HG02981 (cell line): ENCODE measurements around the gene CEP85.

Experiments
- ATAC-seq: cut with Tn5 transposase; IDR thresholded peaks from one replicate; pipeline ENCODE4 v1.9.1; 2021; ENCODE audit warnings: mild to moderate bottlenecking, moderate library complexity; ENCODE audit not compliant: unreplicated experiment

Gene CEP85

DNA sequence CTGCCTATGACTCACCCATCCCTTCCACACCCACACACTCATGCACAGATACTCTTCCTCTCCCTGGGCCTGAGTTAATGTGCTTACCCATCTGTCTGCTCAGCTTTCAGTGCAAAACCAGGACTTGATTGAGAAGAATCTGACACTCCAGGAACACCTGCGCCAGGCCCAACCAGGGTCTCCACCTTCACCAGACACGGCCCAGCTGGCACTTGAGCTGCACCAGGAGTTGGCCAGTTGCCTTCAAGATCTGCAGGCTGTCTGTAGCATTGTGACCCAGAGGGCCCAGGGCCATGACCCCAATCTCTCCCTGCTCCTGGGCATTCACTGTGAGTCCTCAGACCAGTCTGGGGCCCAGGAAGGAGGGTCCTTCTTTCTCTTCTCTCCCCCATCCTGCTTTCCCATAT is 42.4 kb downstream of the CEP85 start:
- no peak for ATAC-seq

DNA sequence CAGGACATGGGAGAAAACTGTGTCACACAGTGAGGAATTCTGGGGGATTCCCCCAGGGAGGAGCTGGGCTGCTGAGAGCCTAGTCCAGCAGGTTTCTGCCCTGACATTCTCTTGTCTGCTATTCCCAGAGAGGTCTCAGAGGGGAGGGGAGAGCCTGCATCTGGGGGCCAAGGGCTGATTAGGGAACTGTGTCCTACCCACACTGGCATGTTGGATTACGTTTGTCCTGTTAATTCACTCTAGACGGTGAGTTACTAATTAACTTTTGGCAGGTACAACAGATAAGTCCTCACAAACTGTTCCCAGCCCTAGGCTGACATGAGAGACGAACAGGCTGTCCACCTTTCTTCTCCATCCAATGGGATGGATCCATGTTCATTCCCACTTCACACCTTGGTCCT is 43.3 kb downstream of the CEP85 start:
- ATAC-seq = no peak

DNA sequence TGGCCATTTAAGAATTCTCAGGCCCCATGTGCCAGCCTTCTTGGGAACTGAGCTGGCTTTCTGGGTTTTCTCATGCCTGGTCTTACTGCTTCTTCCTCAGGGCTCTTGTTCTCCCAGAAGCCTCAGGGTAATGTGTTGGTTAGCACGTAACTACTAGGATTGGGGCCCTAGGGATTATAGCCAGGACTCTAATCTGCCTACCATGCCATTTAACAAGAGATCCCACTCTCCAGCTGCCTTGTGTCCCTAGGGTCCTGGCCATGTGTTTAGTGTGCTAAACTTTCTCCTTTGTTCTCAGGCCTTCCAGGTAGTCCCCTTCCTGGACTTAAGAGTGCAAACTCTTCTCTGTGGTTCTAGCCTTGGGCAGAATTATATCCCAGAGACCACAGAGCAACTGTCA is 43.7 kb downstream of the CEP85 start:
- ATAC-seq = no peak

DNA sequence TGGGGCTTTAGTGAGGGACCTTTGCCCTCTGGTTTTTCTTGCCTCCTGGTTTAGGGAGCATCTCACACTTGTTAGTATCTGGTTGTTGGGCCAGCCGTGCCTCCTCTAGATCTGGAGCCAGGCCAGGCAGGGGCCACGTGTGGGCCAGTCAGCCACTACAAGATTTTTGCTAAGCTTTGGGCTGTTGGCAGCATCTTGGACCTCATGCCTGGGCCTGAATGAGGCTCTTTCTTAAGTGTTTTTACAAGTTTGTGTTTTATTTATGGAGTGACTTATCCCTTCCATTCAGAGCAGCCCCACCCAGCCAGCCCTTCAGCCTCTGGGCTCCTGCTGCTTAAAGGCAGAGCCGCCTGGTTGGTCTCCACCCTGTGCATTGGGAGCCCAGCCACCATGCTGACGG is 44.3 kb downstream of the CEP85 start:
- no peak for ATAC-seq

DNA sequence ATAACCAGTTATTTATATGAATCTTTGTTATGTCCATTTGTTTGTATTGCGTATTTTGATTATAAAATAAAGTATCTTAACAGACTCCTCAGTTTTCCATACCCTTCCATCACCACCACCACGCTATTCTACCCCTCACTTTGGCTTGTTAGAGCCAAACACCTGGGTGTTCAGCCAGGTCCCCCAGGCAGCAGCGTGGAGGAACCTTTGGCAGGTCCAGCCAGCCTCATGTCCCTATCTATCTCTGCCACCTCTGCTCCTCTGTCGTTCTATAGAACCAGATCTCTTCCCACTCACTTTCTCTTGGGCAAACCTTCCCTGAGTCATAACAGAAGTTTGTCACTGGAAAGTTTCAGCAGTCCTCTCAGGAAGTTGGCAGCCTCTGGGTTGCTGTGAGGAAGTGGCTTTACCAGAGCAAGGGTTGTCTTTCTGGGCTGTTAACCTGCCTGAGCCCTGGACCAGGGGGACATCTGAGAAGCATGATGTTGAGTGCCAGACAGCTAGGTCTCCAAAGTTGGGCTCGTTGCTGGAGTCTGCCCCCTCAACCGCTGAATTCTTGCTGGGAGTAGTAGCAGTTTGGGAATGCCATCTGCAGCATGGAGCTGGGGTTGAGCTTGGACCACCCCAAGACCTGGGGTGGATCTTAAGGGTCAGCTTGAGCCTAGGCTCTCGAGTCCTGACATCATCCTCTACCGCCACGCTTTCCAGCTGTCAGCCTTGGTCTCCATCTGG is 44.9 kb downstream of the CEP85 start:
- ATAC-seq = no peak

DNA sequence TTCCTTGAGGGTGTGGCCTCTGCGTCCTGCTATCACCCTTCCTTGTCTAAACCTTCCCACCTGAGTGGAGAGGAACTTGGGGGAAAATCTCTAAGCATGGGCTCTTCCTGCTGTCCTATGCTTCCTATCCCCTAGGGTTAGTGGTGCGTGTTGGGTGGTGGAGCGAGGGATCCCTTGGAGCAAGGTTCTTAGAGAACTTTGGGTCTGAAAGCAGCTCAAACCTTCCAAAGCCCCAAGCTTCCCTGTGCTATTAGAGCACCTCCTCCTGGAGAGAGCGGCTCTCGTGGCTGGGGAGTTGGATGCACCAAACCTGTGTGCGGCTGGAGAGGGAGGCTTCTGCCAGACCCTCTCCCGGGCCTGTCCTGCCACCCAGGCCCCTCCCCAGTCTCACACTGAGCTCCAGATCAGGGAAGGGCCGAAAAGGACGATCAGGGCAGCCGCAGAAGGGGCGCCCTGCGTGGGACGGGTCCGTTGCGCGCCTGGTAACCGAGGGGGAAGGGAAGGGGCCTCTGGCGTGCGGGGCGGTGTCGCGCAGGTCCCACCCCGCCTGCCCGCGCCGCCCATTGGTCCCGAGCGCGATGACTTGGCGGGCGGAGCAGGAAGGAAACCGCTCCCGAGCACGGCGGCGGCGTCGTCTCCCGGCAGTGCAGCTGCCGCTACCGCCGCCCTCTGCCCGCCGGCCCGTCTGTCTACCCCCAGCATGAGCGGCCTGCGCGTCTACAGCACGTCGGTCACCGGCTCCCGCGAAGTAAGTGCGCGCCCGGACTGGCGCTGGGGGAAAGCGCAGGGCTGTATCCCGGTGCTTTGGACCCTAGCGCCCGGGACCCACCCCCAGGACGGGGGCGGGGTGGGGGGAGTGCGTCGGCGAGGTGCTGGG is 45.7 kb downstream of the CEP85 start, which contains the start of gene SH3BGRL3:
Gene SH3BGRL3, plus strand, starts transcription at position 631 of the 877 bp plus-strand sequence. Its CDS starts 70 bp downstream, at position 701.
- ATAC-seq = no peak

DNA sequence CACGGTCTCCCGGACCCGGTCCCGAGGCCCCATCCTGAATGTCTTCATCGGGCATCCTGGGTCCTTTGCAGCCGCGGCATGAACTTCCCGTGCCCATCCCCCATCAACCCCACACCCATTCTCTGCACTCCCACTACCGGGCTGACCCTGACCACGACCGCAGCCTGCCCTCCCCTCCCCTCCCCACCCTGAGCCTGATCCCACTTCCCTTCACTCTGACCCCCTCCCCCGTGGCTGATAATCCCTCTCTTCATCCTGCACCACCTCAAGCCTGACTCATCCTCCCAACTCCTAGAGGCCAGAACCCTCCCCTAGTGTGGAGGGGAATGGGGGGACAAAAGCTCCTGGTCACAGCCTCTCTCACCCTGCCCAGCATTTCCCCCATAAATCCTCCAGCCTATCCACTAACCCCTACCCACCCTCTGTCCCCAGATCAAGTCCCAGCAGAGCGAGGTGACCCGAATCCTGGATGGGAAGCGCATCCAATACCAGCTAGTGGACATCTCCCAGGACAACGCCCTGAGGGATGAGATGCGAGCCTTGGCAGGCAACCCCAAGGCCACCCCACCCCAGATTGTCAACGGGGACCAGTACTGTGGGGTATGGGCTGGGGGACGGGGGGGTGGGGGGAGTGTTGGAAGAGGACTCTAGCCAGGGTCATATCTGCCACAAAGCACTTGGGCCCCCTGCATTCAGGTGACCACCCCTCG is 46.5 kb downstream of the CEP85 start:
- ATAC-seq = no peak

DNA sequence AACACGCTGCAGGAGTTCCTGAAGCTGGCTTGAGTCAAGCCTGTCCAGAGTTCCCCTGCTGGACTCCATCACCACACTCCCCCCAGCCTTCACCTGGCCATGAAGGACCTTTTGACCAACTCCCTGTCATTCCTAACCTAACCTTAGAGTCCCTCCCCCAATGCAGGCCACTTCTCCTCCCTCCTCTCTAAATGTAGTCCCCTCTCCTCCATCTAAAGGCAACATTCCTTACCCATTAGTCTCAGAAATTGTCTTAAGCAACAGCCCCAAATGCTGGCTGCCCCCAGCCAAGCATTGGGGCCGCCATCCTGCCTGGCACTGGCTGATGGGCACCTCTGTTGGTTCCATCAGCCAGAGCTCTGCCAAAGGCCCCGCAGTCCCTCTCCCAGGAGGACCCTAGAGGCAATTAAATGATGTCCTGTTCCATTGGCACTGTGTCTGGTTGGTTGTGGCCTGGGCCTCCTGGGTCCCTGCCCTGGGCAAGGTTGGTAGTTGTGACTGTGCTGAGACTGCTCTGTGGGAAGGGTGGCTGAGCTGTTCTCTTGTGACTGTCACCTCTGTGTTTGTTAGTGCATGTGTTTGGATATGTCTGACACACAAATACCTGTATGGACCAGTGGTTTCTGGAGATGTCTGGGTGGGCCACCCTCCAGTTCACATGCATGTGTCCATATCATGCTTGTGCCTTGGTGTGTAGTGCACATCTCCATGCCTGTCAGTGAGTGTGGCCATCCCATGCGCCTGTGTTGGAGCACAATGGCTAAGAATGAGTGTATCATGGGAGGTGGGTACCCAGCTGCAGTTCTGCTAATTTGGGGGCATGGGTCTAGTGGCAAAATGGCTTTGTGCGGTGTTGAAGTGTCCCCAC is 47.3 kb downstream of the CEP85 start:
- no peak for ATAC-seq

DNA sequence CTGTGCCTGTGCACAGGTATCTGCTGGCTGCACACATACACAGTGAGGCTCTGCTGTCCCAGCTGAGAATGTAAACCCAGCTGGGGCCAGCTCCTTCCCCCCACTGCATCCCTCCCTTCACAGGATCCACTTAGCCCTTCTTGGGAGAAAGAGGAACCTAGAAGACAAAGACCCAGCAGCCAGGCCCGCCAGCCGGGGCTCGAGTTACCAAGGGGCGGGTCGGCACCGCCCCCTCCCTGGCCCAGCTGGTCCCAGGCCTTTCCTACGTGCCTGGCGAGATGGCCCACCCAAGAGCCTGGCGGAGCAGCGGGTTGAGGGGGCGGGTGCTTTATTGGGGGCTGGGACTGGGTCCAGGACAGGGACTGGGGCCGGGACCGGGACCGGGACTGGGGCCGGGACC is 48.0 kb downstream of the CEP85 start:
- no peak for ATAC-seq

DNA sequence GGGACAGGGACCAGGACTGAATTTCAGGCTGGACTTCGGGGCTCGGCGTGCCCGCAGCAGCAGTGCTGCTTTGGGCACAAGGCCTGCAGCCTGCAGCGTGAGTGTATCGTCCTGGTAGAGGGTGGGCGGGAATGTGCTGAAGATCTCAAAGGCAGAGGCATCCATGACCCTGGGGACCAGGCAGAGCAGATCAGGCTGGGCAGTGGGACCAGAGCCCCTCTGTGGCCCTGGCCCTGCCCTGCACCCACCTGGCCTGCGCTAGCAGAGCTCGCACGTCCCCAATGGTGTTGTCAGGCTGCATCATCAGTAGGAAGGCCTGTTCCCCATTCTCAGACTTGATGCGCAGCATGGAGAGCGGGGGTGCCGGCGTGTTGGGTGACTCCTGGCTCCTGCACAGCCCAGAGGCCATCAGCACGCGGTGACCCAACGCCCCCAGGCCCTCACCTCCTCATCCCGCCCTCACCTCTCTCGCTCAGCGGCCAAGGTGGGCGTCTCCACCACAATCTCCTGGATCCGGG is 48.5 kb downstream of the CEP85 start:
- ATAC-seq = no peak

DNA sequence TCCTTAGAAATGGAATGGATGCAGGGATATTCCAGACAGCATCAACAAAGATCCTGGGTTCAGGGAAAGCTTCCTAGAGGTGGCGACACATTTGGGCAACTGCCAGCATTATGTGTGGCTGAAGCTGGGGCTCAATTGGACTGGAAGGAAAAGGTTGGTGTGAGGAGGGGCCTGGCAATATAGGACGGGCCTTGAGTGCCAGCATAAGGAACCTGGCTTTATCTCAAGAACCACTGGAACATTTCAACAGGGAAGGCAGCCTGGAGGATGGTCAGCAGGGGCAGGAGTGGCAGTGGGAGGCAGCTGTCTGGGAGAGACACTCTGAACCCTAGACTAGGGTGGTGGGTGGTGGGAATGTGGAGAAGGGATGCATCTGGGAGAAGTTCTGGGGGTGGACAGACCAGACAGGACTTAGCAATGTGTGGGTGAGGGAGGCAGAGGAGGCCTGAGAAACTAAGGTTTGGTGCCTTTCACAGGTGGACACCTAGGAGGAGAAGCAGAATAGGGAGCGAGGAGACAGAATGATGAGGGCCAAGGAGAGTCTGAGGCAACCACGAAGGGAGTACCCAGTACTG is 49.4 kb downstream of the CEP85 start:
- no peak for ATAC-seq

DNA sequence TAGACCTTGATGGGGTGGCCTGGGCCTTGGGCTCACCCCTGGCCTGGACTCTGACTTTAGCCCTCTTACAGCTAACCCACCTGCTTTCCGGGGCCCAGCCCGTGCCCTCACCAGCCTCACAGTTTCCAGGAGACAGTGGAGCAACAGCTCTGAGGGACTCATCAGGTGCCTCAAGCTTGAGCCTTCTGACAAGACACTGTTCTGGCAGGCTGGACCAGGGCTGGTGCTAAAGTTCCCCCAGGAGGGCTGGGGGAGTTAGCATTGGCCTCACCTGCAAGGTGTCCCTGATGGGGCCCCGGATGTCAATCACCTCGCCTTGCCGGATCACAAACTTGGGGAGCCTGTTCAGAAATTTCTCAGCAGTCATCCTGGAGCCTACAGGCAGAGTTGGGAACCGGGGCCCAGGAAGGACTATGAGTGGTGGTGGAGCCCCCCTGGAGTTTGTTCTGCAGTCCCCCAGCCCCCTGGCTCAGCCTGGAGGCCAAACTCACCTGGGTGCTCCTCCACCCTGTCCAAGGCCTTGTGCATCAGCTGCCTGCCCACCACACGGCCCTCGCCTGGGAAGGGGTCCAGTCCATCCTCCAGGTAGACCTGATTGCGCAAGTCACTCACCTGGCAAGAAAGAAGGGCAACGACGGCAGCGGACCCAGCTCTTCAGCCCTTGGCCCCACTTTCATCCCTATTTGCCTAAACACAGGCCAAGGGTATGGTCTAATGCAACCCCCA is 50.0 kb downstream of the CEP85 start:
- ATAC-seq = no peak

DNA sequence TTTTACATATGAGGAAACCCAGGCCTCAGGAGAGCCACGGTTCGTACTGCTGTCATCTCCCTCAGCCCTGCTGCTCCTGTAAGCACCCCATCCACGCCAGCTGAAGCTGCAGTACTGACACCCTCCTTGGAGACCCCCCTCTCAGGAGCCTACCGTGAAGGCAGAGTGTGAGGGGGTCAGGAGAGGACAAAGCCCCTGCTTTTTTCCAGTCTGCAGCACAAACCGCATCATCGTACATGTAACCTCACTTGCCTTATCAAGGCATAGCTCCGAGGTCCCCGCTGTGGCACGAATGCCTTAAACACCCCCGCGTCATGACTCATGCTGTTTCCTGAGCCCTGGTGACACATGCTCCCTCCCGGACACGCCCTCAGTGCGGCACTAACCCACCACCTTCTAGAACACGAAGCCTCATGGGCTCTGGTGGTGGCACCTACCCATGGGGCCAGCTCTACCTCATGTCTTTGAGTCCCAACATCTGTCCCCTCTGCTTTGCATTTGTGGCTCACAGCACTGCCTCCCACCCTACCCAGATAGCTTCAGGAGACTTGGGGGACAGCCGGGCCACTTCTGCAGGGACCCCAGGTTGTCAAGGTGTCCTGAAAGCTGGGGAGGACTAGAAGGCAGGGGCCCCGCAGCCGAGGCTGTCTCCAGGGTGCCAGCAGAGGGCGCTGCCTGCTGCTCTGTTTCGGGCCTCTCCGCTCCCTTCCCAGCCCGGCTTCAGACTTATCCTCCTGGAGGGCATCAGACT is 50.8 kb downstream of the CEP85 start:
- no peak for ATAC-seq

DNA sequence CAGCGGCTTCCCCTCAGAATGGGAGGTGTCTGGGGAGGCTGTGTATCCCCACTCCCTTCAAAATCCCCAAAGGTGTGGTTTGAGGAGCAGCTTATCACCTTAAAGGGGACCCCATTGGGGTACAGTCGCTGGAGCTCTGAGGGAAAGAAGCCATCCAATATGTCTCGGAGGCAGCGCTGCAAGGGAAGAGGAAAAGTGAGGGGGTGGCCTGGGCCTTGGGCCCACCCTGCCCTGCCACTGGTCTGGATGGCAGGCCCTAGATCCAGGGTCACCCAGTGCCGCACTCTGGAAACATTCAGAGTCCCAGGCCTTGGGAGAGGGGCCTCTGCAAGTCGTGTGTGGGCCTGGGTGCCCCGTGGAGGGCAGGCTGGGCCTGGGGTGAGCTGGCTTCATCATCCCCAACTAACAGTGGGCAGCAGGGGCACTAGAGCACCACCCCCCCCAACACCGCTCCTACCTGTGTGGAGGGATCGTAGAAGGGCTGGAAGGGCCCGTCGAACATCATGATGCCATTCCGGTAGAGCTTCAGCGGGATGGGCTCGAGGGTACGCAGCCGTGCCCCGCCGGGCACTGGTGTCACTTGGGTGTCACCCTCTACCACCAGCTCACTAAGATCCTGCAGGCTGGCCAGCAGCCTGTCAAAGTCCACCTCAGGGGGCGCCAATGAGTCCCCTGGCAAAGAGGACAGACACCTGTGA is 51.5 kb downstream of the CEP85 start:
- ATAC-seq = no peak

DNA sequence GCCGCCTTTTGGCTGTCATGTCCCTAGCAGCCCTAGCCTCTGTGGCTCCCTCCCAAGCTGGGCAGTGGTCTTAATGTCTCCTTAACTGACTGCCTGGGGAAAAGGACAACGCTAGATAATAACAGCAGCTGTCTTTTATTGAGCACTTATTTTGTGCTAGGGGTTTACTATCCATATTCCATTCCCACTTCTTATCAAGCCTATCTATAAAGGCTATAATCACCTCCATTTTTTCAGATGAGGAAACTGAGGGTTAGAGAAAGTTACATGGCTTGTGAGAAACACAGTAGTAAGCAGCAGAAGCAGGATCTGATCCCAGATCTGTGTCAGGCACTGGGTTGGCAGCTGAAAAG is 52.0 kb downstream of the CEP85 start:
- ATAC-seq = no peak

DNA sequence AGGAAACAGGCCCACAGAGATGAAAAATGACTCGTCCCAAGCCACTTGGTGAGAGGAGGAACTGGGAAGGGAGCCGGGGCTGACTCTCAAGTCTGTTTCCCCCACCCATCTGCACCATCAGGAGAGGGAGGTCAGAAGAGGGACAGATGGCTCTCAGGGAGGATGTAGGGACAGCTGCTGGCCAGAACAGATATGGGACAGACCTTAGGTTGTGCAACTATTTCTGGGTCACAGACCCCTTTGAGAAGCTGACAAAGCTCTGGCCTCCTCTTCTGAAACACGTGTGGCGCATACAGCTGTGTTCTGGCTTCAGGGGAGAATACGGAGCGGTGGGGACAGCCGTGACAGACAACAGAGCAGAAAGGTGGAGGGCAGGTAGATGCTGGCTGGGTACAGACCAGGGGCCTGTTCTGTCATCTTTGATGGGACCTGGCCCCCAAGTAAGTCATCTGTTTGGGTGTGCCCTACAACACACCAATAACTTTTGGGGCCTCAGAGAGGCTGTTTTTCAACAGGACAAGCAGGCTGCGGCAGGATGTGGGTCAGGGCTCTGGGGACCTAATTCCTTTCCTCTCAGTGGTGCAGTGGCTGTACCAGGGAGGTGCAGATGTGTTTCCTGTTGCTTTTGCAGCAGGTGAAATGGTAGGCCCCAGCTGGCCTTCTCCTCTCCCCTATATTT is 53.2 kb downstream of the CEP85 start:
- ATAC-seq = peak; percentile 38

DNA sequence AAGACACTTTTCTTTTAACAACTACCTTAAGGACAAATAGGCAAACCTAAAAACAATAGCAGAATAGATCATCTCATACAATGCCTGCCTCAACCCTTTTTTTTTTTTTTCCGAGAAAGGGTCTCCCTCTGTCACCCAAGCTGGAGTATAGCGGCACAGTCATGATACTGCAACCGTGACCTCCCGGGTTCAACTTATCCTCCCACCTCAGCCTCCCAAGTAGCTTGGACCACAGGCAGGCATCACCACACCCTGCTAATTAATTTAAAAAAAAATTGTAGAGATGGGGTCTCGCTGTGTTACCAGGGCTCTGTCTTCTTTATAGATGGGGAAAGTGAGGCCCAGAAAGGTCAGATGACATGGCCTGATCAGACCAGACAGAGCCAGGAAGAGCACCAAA is 53.8 kb downstream of the CEP85 start:
- ATAC-seq = no peak
